ENCODE results near the gene SLF1. TPM values are rescaled to one million over a fixed set of nuclear protein-coding genes. Genes with fewer than 3 reads are reported as not detected.

Gene SLF1
- total RNA-seq, 2 donors from 2014 or later, result 2.3 to 11.2 TPM

- ATAC-seq, result no peak
- Histone ChIP-seq H3K27ac (no peak overlapping the region), H3K27me3 (no peaks in the 10 kb centered on the region), H3K9me3 (no peaks in the 10 kb centered on the region), H3K4me3 (no peak overlapping the region), H3K36me3 (replicated peaks in 1 of 2; ENCODE audit: insufficient read depth in 1 of 2, low read depth in 2 of 2) (peaks cover 0 to 1% of the 10 kb centered on the region in 2 donors), H3K4me1 (no peaks in the 10 kb centered on the region)
- DNase-seq, result no peak
- intact Hi-C loops (cut with DNase I), result no loop called here
- WGBS, 2 donors, result 34 to 49% methylated on average over 5 of the region's 5 CpGs
- TF ChIP-seq POLR2A (IDR thresholded peaks at IDR 0.05) (no peak), CTCF (IDR thresholded peaks at IDR 0.05) (peak in 5 of 7 experiments; percentile 18 to 48 (median 44))
Observed at GRCh38 chr5:94693043-94693822, 74.8 kb downstream of the SLF1 start.

DNA sequence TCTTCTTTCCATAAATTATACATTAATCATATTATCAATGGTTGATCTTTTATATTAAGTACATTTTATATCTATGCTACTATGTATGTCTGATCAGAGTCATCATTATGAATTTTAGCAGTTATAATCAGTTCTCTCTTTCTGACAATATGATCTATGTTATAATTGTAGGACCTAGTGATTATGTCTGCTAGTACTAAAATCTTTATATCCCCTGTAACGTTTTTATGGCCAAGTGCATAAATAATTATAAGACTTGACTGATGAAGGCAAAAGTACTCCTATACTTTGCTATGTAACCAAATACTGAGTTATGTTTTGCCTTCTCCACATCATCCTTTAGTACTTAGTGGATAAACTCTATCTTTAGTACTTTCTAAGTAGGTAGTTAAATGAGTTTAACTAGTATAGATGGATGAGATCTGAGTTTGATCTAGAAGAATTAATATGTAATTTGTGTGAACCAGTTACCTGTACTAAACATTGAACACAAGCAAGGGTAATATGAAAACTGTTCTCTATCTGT, 75.4 kb downstream of the SLF1 start:
- peaks cover 0 to 1% of the 10 kb centered on the region in 2 donors for H3K36me3 ChIP-seq (replicated peaks in 1 of 2; ENCODE audit: insufficient read depth in 1 of 2, low read depth in 2 of 2)
- ATAC-seq (no peak), DNase-seq (no peak)
- 29 to 53% methylated on average over 1 of the region's 1 CpG for WGBS, 2 donors
- intact Hi-C loops (cut with DNase I), result no loop called here
- no peak for TF ChIP-seq CTCF (IDR thresholded peaks at IDR 0.05)
- TF ChIP-seq POLR2A (IDR thresholded peaks at IDR 0.05), result no peak
- H3K9me3 ChIP-seq, result no peaks in the 10 kb centered on the region
- H3K4me3 ChIP-seq, result no peak overlapping the region
- no peaks in the 10 kb centered on the region for H3K27me3 ChIP-seq
- no peaks in the 10 kb centered on the region for H3K4me1 ChIP-seq
- no peak overlapping the region for H3K27ac ChIP-seq

- intact Hi-C loops (cut with DNase I), result no loop called here
Observed at GRCh38 chr5:94694671-94695070, 76.2 kb downstream of the SLF1 start.

GRCh38 chr5:94698197-94698596, 79.7 kb downstream of the SLF1 start:
- TF ChIP-seq POLR2A (IDR thresholded peaks at IDR 0.05) (no peak), CTCF (IDR thresholded peaks at IDR 0.05) (no peak)
- Histone ChIP-seq H3K4me1 (peaks cover 9% of the 10 kb centered on the region), H3K36me3 (replicated peaks in 1 of 2; ENCODE audit: insufficient read depth in 1 of 2, low read depth in 2 of 2) (peaks cover 0 to 1% of the 10 kb centered on the region in 2 donors), H3K27ac (no peak overlapping the region), H3K9me3 (no peaks in the 10 kb centered on the region), H3K27me3 (no peaks in the 10 kb centered on the region), H3K4me3 (no peak overlapping the region)
- intact Hi-C loops (cut with DNase I), result no loop called here
- ATAC-seq (no peak), DNase-seq (no peak)
- WGBS, 2 donors, result 60 to 74% methylated on average over 5 of the region's 5 CpGs

More at GRCh38 chr5:94694671-94695070, 76.2 kb downstream of the SLF1 start:
- Histone ChIP-seq H3K36me3 (replicated peaks in 1 of 2; ENCODE audit: insufficient read depth in 1 of 2, low read depth in 2 of 2) (peaks cover 0 to 1% of the 10 kb centered on the region in 2 donors), H3K4me1 (peaks cover 6% of the 10 kb centered on the region), H3K27me3 (no peaks in the 10 kb centered on the region), H3K9me3 (no peaks in the 10 kb centered on the region), H3K27ac (no peak overlapping the region), H3K4me3 (no peak overlapping the region)
- no peak for TF ChIP-seq CTCF (IDR thresholded peaks at IDR 0.05)
- no peak for TF ChIP-seq POLR2A (IDR thresholded peaks at IDR 0.05)
- DNase-seq (no peak), ATAC-seq (no peak)
- WGBS, 2 donors, result 91 to 94% methylated on average over 2 of the region's 2 CpGs

Data from body of pancreas (tissue), 4 donors.